ENCODE results near the gene IGSF6.

DNA sequence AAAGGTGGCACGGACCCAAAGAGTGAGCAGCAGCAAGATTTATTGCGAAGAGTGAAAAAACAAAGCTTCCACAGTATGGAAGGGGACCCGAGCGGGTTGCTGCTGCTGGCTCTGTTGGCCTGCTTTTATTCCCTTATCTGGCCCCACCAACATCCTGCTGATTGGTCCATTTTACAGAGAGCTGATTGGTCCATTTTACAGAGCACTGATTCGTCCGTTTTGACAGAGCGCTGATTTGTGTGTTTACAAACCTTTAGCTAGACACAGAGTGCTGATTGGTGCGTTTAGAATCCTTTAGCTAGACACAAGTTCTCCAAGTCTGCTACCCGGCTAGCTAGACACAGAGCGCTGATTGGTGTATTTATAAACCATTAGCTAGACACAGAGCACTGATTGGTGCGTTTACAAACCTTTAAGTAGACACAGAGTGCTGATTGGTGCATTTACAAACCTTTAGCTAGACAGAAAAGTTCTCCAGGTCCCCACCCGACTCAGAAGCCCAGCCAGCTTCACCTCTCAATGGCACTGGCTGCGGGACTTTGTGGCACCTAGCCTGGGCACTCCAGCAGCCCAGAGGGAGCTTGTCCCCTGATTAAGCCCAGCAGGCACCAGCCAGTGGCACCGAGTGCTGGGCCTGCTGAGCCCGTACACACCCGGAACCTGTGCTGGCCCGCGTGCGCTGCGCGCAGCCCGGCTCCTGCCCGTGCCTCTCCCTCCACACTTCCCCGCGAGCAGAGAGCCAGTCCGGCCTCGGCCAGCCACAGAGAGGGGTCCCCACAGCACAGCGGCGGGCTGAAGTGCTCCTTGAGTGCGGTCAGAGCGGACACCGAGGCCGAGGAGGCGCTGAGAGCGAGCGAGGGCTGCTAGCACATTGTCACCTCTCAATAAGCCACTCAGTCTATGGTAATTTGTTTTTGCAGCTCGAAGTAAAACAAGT lies 15.1 kb downstream of the IGSF6 start:
- TF ChIP-seq SIN3A (IDR thresholded peaks at IDR 0.05; ENCODE audit: borderline replicate concordance, insufficient read depth, low read length) (no peak), POLR2AphosphoS5 (IDR thresholded peaks at IDR 0.05; ENCODE audit: low read depth, low read length) (no peak)
- TF ChIP-seq, protein P1, sequence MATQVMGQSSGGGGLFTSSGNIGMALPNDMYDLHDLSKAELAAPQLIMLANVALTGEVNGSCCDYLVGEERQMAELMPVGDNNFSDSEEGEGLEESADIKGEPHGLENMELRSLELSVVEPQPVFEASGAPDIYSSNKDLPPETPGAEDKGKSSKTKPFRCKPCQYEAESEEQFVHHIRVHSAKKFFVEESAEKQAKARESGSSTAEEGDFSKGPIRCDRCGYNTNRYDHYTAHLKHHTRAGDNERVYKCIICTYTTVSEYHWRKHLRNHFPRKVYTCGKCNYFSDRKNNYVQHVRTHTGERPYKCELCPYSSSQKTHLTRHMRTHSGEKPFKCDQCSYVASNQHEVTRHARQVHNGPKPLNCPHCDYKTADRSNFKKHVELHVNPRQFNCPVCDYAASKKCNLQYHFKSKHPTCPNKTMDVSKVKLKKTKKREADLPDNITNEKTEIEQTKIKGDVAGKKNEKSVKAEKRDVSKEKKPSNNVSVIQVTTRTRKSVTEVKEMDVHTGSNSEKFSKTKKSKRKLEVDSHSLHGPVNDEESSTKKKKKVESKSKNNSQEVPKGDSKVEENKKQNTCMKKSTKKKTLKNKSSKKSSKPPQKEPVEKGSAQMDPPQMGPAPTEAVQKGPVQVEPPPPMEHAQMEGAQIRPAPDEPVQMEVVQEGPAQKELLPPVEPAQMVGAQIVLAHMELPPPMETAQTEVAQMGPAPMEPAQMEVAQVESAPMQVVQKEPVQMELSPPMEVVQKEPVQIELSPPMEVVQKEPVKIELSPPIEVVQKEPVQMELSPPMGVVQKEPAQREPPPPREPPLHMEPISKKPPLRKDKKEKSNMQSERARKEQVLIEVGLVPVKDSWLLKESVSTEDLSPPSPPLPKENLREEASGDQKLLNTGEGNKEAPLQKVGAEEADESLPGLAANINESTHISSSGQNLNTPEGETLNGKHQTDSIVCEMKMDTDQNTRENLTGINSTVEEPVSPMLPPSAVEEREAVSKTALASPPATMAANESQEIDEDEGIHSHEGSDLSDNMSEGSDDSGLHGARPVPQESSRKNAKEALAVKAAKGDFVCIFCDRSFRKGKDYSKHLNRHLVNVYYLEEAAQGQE (IDR thresholded peaks at IDR 0.05; ENCODE audit: insufficient read depth in 1 of 2, low read depth in 2 of 2, low read length in 2 of 2): no peak

All from PFSK-1 (cell line).